Measurements from ENCODE around the gene FGF9. TPM values are rescaled to one million over a fixed set of nuclear protein-coding genes. Genes with fewer than 3 reads are reported as not detected.

The FGF9 gene
- total and polyA plus RNA-seq, 10 of the 15 experiments (the other 5 are each of a cell fraction or from before 2014, with no cell fraction given), result 0.05 to 1.5 (median 0.83) TPM

DNA sequence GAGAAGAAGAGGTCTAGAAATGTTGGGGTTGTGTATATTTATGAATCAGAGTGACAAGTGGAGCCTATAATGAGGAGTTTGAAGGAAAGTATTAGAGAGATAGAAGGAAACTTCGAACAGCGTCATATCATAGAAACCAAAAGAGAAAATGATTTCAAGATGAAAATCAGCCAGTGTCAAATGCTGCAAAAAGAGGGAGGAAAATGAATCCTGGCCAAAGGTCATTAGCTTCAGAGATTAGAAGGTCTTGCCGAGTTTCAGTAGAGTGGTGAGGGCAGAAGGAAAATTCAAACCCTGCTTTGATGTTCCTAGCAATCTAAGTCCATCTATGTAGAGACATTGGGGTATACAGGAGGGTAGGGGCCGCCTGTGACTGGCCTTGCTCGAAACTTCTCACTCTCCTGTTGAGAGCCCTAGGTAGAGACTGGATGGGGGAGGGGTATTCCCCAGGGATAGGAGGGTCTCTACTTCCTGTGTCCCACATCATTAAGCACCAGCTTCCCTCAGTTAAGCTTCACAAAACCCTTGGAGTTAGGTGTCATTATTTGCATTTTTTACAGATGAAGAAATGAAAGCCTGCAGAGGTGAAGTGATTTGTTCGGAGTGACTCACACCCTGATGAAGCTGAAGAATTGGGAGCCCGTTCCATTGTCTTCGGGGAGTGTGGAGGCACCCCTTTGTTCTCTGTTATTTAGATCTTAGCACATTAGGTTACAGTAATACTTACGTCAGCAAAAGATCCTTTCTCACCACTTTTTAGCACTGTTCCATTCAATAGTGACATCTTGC is 62.8 kb downstream of the FGF9 start:
- Histone ChIP-seq H4K20me1 (ENCODE audit: control insufficient read depth, insufficient read depth) (no peaks in the 10 kb centered on the region), H3K9me3 (replicated peaks; ENCODE audit: control insufficient read depth, insufficient read depth, low read length) (no peaks in the 10 kb centered on the region), H3K4me3 (no peak overlapping the region), H3K36me3 (ENCODE audit: control insufficient read depth in 2 of 2, insufficient read depth in 2 of 2, low read length in 1 of 2) (no peaks in the 10 kb centered on the region), H2AFZ (ENCODE audit: control insufficient read depth, low read depth, low read length) (no peak overlapping the region), H3K4me1 (ENCODE audit: control insufficient read depth, insufficient read depth, low read length) (no peaks in the 10 kb centered on the region), H3K4me2 (ENCODE audit: control insufficient read depth, insufficient read depth) (no peak overlapping the region), H3K27ac (ENCODE audit: control insufficient read depth, insufficient read depth) (no peak overlapping the region), H3K79me2 (ENCODE audit: control insufficient read depth, insufficient read depth, low read length) (no peaks in the 10 kb centered on the region), H3K9ac (ENCODE audit: control insufficient read depth, insufficient read depth, low read length) (no peak overlapping the region), H3K27me3 (replicated peaks in 1 of 2; ENCODE audit: control insufficient read depth in 2 of 2, insufficient read depth in 2 of 2, low read length in 1 of 2) (no peaks in the 10 kb centered on the region)
- BruUV-seq (replicated peaks), result no TSS peak
- POLR2A ChIA-PET, result no interaction called here
- WGBS (ENCODE audit: insufficient coverage, insufficient replicate concordance, low lambda C conversion rate, missing lambda C conversion rate), result 27% methylated on average over 9 of the region's 9 CpGs
- SMC1A ChIA-PET (ENCODE audit: uncharacterized antibody, unreplicated experiment), result no interaction called here
- RAD21 ChIA-PET (ENCODE audit: unreplicated experiment), result no interaction called here
- in situ Hi-C loops (cut with MboI), result no loop called here
- DNase-seq (ENCODE audit: low read depth, low spot score) (no peak), FAIRE-seq (no peak), ATAC-seq (no peak)
- CTCF ChIA-PET, result interaction anchor here (0.5 kb wide), 1 partner anchor 13 kb away, joined by 3 read pairs; no protein-coding TSS in a partner anchor
- intact Hi-C loops (cut with micrococcal nuclease; ENCODE audit: unreplicated experiment), result no loop called here
- TF ChIP-seq CHD2 (IDR thresholded peaks at IDR 0.05; ENCODE audit: borderline replicate concordance, low read depth, low read length) (no peak), POLR2AphosphoS2 (IDR thresholded peaks at IDR 0.05; ENCODE audit: low read depth, low read length) (no peak), JUND (IDR thresholded peaks at IDR 0.05; ENCODE audit: low read depth, low read length) (no peak), HCFC1 (IDR thresholded peaks at IDR 0.05; ENCODE audit: low read length) (no peak), ZNF274 (IDR thresholded peaks at IDR 0.05; ENCODE audit: insufficient read depth, insufficient read length) (no peak), SMAD5 (IDR thresholded peaks at IDR 0.05; ENCODE audit: low read depth) (no peak), ZNF384 (IDR thresholded peaks at IDR 0.05; ENCODE audit: borderline replicate concordance, low read depth, low read length) (no peak), GATAD2B (conservative IDR thresholded peaks at IDR 0.05; ENCODE audit: low read depth) (no peak), RUNX3 (IDR thresholded peaks at IDR 0.05; ENCODE audit: low read length) (no peak)
- TF ChIP-seq, protein P1, sequence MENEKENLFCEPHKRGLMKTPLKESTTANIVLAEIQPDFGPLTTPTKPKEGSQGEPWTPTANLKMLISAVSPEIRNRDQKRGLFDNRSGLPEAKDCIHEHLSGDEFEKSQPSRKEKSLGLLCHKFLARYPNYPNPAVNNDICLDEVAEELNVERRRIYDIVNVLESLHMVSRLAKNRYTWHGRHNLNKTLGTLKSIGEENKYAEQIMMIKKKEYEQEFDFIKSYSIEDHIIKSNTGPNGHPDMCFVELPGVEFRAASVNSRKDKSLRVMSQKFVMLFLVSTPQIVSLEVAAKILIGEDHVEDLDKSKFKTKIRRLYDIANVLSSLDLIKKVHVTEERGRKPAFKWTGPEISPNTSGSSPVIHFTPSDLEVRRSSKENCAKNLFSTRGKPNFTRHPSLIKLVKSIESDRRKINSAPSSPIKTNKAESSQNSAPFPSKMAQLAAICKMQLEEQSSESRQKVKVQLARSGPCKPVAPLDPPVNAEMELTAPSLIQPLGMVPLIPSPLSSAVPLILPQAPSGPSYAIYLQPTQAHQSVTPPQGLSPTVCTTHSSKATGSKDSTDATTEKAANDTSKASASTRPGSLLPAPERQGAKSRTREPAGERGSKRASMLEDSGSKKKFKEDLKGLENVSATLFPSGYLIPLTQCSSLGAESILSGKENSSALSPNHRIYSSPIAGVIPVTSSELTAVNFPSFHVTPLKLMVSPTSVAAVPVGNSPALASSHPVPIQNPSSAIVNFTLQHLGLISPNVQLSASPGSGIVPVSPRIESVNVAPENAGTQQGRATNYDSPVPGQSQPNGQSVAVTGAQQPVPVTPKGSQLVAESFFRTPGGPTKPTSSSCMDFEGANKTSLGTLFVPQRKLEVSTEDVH (IDR thresholded peaks at IDR 0.05; ENCODE audit: low read depth, partially characterized antibody), result no peak
- TF ChIP-seq, protein P2, sequence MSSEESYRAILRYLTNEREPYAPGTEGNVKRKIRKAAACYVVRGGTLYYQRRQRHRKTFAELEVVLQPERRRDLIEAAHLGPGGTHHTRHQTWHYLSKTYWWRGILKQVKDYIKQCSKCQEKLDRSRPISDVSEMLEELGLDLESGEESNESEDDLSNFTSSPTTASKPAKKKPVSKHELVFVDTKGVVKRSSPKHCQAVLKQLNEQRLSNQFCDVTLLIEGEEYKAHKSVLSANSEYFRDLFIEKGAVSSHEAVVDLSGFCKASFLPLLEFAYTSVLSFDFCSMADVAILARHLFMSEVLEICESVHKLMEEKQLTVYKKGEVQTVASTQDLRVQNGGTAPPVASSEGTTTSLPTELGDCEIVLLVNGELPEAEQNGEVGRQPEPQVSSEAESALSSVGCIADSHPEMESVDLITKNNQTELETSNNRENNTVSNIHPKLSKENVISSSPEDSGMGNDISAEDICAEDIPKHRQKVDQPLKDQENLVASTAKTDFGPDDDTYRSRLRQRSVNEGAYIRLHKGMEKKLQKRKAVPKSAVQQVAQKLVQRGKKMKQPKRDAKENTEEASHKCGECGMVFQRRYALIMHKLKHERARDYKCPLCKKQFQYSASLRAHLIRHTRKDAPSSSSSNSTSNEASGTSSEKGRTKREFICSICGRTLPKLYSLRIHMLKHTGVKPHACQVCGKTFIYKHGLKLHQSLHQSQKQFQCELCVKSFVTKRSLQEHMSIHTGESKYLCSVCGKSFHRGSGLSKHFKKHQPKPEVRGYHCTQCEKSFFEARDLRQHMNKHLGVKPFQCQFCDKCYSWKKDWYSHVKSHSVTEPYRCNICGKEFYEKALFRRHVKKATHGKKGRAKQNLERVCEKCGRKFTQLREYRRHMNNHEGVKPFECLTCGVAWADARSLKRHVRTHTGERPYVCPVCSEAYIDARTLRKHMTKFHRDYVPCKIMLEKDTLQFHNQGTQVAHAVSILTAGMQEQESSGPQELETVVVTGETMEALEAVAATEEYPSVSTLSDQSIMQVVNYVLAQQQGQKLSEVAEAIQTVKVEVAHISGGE (CRISPR knock-in tag; IDR thresholded peaks at IDR 0.05), result no peak
- TF ChIP-seq, protein P3, sequence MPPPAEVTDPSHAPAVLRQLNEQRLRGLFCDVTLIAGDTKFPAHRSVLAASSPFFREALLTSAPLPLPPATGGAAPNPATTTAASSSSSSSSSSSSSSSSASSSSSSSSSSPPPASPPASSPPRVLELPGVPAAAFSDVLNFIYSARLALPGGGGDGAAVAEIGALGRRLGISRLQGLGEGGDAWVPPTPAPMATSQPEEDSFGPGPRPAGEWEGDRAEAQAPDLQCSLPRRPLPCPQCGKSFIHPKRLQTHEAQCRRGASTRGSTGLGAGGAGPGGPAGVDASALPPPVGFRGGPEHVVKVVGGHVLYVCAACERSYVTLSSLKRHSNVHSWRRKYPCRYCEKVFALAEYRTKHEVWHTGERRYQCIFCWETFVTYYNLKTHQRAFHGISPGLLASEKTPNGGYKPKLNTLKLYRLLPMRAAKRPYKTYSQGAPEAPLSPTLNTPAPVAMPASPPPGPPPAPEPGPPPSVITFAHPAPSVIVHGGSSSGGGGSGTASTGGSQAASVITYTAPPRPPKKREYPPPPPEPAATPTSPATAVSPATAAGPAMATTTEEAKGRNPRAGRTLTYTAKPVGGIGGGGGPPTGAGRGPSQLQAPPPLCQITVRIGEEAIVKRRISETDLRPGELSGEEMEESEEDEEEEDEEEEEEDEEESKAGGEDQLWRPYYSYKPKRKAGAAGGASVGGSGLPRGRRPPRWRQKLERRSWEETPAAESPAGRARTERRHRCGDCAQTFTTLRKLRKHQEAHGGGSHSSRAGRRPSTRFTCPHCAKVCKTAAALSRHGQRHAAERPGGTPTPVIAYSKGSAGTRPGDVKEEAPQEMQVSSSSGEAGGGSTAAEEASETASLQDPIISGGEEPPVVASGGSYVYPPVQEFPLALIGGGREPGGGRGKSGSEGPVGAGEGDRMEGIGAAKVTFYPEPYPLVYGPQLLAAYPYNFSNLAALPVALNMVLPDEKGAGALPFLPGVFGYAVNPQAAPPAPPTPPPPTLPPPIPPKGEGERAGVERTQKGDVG (CRISPR knock-in tag; IDR thresholded peaks at IDR 0.05), result no peak
- TF ChIP-seq, protein P4, sequence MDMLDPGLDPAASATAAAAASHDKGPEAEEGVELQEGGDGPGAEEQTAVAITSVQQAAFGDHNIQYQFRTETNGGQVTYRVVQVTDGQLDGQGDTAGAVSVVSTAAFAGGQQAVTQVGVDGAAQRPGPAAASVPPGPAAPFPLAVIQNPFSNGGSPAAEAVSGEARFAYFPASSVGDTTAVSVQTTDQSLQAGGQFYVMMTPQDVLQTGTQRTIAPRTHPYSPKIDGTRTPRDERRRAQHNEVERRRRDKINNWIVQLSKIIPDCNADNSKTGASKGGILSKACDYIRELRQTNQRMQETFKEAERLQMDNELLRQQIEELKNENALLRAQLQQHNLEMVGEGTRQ (IDR thresholded peaks at IDR 0.05; ENCODE audit: borderline replicate concordance, low read depth, low read length), result no peak

Data from GM12878 (cell line).